GM19193 (cell line): ENCODE results near the gene FYB2.

Source experiments
- POLR2A ChIP-seq: IDR thresholded peaks from 4 replicates; pipeline ENCODE4 v1.6.1; 2011; ENCODE audit not compliant: insufficient read depth, insufficient read length; ENCODE audit errors: extremely low read depth

The FYB2 gene

GRCh38 chr1:56816909-56817308, 2.3 kb downstream of the FYB2 start:
- TF ChIP-seq POLR2A = no peak

- TF ChIP-seq POLR2A = no peak
Measured at GRCh38 chr1:56816264-56816663, 2.9 kb downstream of the FYB2 start.

GRCh38 chr1:56814205-56814604, 5.0 kb downstream of the FYB2 start:
- no peak for TF ChIP-seq POLR2A

- TF ChIP-seq POLR2A = no peak
Measured at GRCh38 chr1:56811331-56811730, 7.9 kb downstream of the FYB2 start.

- no peak for TF ChIP-seq POLR2A
Measured at GRCh38 chr1:56808410-56808809, 10.8 kb downstream of the FYB2 start.

- no peak for TF ChIP-seq POLR2A
Measured at GRCh38 chr1:56806804-56807203, 12.4 kb downstream of the FYB2 start.

GRCh38 chr1:56803561-56804156, 15.5 kb downstream of the FYB2 start:
- no peak for TF ChIP-seq POLR2A

GRCh38 chr1:56799605-56800400, 19.4 kb downstream of the FYB2 start:
- TF ChIP-seq POLR2A = no peak

GRCh38 chr1:56798053-56798471, 21.1 kb downstream of the FYB2 start:
- no peak for TF ChIP-seq POLR2A

- TF ChIP-seq POLR2A = no peak
Measured at GRCh38 chr1:56797065-56797685, 22.0 kb downstream of the FYB2 start.

GRCh38 chr1:56795870-56796269, 23.3 kb downstream of the FYB2 start:
- TF ChIP-seq POLR2A = no peak

- no peak for TF ChIP-seq POLR2A
Measured at GRCh38 chr1:56790036-56790435, 29.2 kb downstream of the FYB2 start.

- TF ChIP-seq POLR2A = no peak
Measured at GRCh38 chr1:56788588-56788987, 30.6 kb downstream of the FYB2 start.

GRCh38 chr1:56788102-56788501, 31.1 kb downstream of the FYB2 start:
- TF ChIP-seq POLR2A = no peak

GRCh38 chr1:56787330-56787729, 31.9 kb downstream of the FYB2 start:
- no peak for TF ChIP-seq POLR2A

GRCh38 chr1:56782773-56783172, 36.4 kb downstream of the FYB2 start:
- TF ChIP-seq POLR2A = no peak
